Measurements from ENCODE around the gene ACACA. TPM values are rescaled to one million over a fixed set of nuclear protein-coding genes. Genes with fewer than 3 reads are reported as not detected.

Gene ACACA
- total and polyA plus RNA-seq, 2 experiments from 2014 or later = 59.6 to 164 TPM

DNA sequence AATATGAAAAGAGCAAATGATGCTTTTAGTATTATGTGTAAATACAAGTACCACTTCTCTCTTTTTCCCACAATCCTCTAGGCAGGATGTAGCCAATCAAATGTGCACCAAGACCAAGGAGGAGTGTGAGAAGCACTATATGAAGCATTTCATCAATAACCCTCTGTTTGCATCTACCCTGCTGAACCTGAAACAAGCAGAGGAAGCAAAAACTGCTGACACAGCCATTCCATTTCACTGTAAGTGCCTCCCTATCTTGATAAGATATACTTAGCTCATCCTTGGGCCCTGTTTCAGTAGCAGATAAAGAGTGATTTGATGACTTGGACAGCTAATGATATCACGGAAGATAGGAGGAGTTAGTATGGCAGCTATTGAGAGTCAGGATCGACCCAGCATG, 33.8 kb upstream of the ACACA start (continued):
- TF ChIP-seq, protein P1, sequence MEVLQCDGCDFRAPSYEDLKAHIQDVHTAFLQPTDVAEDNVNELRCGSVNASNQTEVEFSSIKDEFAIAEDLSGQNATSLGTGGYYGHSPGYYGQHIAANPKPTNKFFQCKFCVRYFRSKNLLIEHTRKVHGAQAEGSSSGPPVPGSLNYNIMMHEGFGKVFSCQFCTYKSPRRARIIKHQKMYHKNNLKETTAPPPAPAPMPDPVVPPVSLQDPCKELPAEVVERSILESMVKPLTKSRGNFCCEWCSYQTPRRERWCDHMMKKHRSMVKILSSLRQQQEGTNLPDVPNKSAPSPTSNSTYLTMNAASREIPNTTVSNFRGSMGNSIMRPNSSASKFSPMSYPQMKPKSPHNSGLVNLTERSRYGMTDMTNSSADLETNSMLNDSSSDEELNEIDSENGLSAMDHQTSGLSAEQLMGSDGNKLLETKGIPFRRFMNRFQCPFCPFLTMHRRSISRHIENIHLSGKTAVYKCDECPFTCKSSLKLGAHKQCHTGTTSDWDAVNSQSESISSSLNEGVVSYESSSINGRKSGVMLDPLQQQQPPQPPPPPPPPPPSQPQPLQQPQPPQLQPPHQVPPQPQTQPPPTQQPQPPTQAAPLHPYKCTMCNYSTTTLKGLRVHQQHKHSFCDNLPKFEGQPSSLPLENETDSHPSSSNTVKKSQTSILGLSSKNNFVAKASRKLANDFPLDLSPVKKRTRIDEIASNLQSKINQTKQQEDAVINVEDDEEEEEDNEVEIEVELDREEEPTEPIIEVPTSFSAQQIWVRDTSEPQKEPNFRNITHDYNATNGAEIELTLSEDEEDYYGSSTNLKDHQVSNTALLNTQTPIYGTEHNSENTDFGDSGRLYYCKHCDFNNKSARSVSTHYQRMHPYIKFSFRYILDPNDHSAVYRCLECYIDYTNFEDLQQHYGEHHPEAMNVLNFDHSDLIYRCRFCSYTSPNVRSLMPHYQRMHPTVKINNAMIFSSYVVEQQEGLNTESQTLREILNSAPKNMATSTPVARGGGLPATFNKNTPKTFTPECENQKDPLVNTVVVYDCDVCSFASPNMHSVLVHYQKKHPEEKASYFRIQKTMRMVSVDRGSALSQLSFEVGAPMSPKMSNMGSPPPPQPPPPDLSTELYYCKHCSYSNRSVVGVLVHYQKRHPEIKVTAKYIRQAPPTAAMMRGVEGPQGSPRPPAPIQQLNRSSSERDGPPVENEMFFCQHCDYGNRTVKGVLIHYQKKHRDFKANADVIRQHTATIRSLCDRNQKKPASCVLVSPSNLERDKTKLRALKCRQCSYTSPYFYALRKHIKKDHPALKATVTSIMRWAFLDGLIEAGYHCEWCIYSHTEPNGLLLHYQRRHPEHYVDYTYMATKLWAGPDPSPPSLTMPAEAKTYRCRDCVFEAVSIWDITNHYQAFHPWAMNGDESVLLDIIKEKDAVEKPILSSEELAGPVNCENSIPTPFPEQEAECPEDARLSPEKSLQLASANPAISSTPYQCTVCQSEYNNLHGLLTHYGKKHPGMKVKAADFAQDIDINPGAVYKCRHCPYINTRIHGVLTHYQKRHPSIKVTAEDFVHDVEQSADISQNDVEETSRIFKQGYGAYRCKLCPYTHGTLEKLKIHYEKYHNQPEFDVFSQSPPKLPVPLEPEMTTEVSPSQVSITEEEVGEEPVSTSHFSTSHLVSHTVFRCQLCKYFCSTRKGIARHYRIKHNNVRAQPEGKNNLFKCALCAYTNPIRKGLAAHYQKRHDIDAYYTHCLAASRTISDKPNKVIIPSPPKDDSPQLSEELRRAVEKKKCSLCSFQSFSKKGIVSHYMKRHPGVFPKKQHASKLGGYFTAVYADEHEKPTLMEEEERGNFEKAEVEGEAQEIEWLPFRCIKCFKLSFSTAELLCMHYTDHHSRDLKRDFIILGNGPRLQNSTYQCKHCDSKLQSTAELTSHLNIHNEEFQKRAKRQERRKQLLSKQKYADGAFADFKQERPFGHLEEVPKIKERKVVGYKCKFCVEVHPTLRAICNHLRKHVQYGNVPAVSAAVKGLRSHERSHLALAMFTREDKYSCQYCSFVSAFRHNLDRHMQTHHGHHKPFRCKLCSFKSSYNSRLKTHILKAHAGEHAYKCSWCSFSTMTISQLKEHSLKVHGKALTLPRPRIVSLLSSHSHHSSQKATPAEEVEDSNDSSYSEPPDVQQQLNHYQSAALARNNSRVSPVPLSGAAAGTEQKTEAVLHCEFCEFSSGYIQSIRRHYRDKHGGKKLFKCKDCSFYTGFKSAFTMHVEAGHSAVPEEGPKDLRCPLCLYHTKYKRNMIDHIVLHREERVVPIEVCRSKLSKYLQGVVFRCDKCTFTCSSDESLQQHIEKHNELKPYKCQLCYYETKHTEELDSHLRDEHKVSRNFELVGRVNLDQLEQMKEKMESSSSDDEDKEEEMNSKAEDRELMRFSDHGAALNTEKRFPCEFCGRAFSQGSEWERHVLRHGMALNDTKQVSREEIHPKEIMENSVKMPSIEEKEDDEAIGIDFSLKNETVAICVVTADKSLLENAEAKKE (CRISPR knock-in tag; IDR thresholded peaks at IDR 0.05) = no peak
- TF ChIP-seq, protein P2, sequence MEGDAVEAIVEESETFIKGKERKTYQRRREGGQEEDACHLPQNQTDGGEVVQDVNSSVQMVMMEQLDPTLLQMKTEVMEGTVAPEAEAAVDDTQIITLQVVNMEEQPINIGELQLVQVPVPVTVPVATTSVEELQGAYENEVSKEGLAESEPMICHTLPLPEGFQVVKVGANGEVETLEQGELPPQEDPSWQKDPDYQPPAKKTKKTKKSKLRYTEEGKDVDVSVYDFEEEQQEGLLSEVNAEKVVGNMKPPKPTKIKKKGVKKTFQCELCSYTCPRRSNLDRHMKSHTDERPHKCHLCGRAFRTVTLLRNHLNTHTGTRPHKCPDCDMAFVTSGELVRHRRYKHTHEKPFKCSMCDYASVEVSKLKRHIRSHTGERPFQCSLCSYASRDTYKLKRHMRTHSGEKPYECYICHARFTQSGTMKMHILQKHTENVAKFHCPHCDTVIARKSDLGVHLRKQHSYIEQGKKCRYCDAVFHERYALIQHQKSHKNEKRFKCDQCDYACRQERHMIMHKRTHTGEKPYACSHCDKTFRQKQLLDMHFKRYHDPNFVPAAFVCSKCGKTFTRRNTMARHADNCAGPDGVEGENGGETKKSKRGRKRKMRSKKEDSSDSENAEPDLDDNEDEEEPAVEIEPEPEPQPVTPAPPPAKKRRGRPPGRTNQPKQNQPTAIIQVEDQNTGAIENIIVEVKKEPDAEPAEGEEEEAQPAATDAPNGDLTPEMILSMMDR (conservative IDR thresholded peaks at IDR 0.05; ENCODE audit: low read depth in 2 of 2) = no peak
- TF ChIP-seq EZH2 (IDR thresholded peaks at IDR 0.05; ENCODE audit: low read depth, unreplicated experiment) = no peak
- TF ChIP-seq STAT1 (IDR thresholded peaks at IDR 0.05; ENCODE audit: unreplicated experiment) = no peak
- no peak for TF ChIP-seq NANOG (IDR thresholded peaks at IDR 0.05; ENCODE audit: borderline replicate concordance)
- no peak for TF ChIP-seq POLR2AphosphoS5 (IDR thresholded peaks at IDR 0.05; ENCODE audit: low read depth)
- TF ChIP-seq JUNB (IDR thresholded peaks at IDR 0.05; ENCODE audit: unreplicated experiment) = no peak
- no peak for TF ChIP-seq ZNF114 (CRISPR knock-in tag; IDR thresholded peaks at IDR 0.05)

DNA sequence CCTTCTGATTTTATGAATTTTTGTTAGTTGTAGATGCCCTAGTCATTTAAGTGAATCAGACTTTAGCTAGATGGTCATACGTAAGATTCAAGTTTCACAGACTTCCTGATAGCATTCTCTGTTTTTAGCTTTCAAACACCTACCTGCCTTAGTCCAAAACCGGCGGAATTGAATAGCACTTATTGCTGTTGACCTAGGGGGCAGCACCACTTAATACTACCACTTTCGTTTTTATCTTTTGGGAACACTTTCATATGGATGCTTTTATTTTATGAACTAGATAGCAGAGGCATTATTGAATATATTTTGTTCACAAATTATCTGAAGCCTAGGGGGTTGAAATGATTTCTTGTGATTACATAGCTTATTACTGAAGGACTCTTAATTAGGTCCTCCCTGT, 31.5 kb upstream of the ACACA start:
- Histone ChIP-seq H3K27ac (ENCODE audit: low read depth) (no peak overlapping the region), H3K27me3 (ENCODE audit: insufficient read depth) (no peaks in the 10 kb centered on the region), H3F3A (replicated peaks; ENCODE audit: low read depth) (no peaks in the 10 kb centered on the region), H3K79me2 (replicated peaks; ENCODE audit: insufficient read depth) (no peaks in the 10 kb centered on the region), H3K4me3 (no peak overlapping the region), H3K4me2 (no peak overlapping the region), H2AFZ (no peak overlapping the region), H3K4me1 (ENCODE audit: insufficient read depth) (no peaks in the 10 kb centered on the region), H3K9me2 (ENCODE audit: insufficient read depth) (no peaks in the 10 kb centered on the region), H4K20me1 (replicated peaks; ENCODE audit: insufficient read depth) (no peaks in the 10 kb centered on the region; the same call in 1 of the 2 replicates), H3K36me3 (ENCODE audit: insufficient read depth) (peaks cover 10% of the 10 kb centered on the region; the same call in 1 of the 2 replicates)
- Mint-ChIP-seq H3K4me1 (no peaks in the 10 kb centered on the region), H3K9me3 (no peaks in the 10 kb centered on the region), H3K4me3 (no peak overlapping the region), H3K36me3 (ENCODE audit: low read depth) (peaks cover 39% of the 10 kb centered on the region), H3K27me3 (ENCODE audit: insufficient read depth, low read depth, poor library complexity) (peaks cover 7% of the 10 kb centered on the region), H3K27ac (no peak overlapping the region)
- DNase-seq (ENCODE audit: low spot score) (peak; percentile 65), ATAC-seq (peak; percentile 29; the same call in 1 of the 3 replicates)
- TF ChIP-seq, protein P2 (conservative IDR thresholded peaks at IDR 0.05; ENCODE audit: low read depth in 2 of 2) = peak; percentile 59 to 73
- TF ChIP-seq, protein P3, sequence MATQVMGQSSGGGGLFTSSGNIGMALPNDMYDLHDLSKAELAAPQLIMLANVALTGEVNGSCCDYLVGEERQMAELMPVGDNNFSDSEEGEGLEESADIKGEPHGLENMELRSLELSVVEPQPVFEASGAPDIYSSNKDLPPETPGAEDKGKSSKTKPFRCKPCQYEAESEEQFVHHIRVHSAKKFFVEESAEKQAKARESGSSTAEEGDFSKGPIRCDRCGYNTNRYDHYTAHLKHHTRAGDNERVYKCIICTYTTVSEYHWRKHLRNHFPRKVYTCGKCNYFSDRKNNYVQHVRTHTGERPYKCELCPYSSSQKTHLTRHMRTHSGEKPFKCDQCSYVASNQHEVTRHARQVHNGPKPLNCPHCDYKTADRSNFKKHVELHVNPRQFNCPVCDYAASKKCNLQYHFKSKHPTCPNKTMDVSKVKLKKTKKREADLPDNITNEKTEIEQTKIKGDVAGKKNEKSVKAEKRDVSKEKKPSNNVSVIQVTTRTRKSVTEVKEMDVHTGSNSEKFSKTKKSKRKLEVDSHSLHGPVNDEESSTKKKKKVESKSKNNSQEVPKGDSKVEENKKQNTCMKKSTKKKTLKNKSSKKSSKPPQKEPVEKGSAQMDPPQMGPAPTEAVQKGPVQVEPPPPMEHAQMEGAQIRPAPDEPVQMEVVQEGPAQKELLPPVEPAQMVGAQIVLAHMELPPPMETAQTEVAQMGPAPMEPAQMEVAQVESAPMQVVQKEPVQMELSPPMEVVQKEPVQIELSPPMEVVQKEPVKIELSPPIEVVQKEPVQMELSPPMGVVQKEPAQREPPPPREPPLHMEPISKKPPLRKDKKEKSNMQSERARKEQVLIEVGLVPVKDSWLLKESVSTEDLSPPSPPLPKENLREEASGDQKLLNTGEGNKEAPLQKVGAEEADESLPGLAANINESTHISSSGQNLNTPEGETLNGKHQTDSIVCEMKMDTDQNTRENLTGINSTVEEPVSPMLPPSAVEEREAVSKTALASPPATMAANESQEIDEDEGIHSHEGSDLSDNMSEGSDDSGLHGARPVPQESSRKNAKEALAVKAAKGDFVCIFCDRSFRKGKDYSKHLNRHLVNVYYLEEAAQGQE (IDR thresholded peaks at IDR 0.05; ENCODE audit: unreplicated experiment) = no peak

Data from GM23338 (cell line).